H1 (cell line): ENCODE results near the gene ANKS1A.

Experiments
- EGR1 ChIP-seq: IDR thresholded peaks from 2 replicates; pipeline ENCODE4 v1.6.1; 2011; ENCODE audit warnings: low read depth, low read length, borderline replicate concordance
- KDM1A ChIP-seq: fragments of 200-600, 300-600 bp; sonication (generic); IDR thresholded peaks from 2 replicates; pipeline ENCODE4 v1.7.1; 2016; ENCODE audit warnings: mild to moderate bottlenecking, low read length, borderline replicate concordance
- POLR2A ChIP-seq, 2 experiments: IDR thresholded peaks; 1 replicate in 1 of 2; 2 replicates in 1 of 2; pipeline ENCODE4 v1.6.1; 2011; ENCODE audit warnings: low read depth in 2 of 2, low read length in 2 of 2, mild to moderate bottlenecking in 2 of 2; ENCODE audit errors: control extremely low read depth in 1 of 2
- POU5F1 ChIP-seq: IDR thresholded peaks from 2 replicates; pipeline ENCODE4 v1.6.1; 2011; ENCODE audit warnings: low read depth, mild to moderate bottlenecking, low read length, moderate library complexity
- SIN3A ChIP-seq, 2 experiments: IDR thresholded peaks in 1 of 2; conservative IDR thresholded peaks in 1 of 2; 2 replicates each; pipeline ENCODE4 v1.6.1; 2011 to 2012; ENCODE audit warnings: low read length in 2 of 2, improper control_type of control experiment in 1 of 2, low read depth in 1 of 2, mild to moderate bottlenecking in 1 of 2
- SIX5 ChIP-seq: IDR thresholded peaks from 2 replicates; pipeline ENCODE4 v1.6.1; 2011; ENCODE audit warnings: mild to moderate bottlenecking, low read depth, low read length
- TF ChIP-seq, protein P1 (sequence below), 3 experiments: IDR thresholded peaks; 1 replicate in 2 of 3; 2 replicates in 1 of 3; pipeline versions ENCODE4 v1.5.1 to v1.6.1; 2011; ENCODE audit warnings: low read length in 3 of 3, mild to moderate bottlenecking in 3 of 3, inconsistent platforms in 2 of 3, low read depth in 1 of 3, moderate library complexity in 1 of 3; ENCODE audit not compliant: insufficient read depth in 1 of 3; ENCODE audit errors: control extremely low read depth in 1 of 3

DNA sequence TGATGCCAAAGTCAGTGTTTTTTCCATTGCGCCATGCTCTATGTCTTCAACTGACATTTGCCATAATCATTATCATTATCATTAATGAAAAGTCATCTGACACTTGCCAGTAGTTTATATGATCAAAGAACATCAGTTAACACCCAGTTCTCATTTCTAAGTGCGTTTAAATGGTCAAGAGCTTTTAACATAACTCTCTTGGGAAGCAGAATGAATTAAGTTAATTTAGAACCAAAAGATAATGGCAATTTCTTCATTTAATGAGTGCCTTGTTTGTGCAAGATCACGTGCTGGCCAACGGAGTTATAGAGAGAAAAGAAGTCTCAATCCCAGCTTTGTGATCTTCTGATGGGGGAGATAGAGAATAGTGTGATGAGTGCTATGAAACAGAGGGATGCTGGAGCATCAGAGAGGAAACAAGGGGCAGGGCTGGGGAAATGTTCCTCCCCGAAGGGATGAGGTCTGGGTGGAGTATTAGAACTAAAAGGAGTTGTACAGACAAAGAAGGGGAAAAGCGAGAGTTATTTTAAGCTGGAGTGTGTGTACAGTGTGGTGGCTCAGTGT is 20.3 kb downstream of the ANKS1A start:
- TF ChIP-seq EGR1 (no peak), POLR2A (IDR thresholded peaks at IDR 0.05; ENCODE audit: control extremely low read depth in 1 of 2, low read depth in 2 of 2, low read length in 2 of 2) (no peak), POU5F1 (no peak), KDM1A (no peak), SIX5 (no peak), SIN3A (conservative IDR thresholded peaks at IDR 0.05 in 1 of 2, IDR thresholded peaks at IDR 0.05 in 1 of 2; ENCODE audit: low read depth in 1 of 2, low read length in 2 of 2) (no peak)
- TF ChIP-seq, protein P1, sequence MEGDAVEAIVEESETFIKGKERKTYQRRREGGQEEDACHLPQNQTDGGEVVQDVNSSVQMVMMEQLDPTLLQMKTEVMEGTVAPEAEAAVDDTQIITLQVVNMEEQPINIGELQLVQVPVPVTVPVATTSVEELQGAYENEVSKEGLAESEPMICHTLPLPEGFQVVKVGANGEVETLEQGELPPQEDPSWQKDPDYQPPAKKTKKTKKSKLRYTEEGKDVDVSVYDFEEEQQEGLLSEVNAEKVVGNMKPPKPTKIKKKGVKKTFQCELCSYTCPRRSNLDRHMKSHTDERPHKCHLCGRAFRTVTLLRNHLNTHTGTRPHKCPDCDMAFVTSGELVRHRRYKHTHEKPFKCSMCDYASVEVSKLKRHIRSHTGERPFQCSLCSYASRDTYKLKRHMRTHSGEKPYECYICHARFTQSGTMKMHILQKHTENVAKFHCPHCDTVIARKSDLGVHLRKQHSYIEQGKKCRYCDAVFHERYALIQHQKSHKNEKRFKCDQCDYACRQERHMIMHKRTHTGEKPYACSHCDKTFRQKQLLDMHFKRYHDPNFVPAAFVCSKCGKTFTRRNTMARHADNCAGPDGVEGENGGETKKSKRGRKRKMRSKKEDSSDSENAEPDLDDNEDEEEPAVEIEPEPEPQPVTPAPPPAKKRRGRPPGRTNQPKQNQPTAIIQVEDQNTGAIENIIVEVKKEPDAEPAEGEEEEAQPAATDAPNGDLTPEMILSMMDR (IDR thresholded peaks at IDR 0.05; ENCODE audit: control extremely low read depth in 1 of 3, insufficient read depth in 1 of 3, low read depth in 1 of 3, low read length in 3 of 3) = no peak
